ENCODE results near the gene STAT5A. TPM values are rescaled to one million over a fixed set of nuclear protein-coding genes. Genes with fewer than 3 reads are reported as not detected.
A peak's percentile ranks its signal among the peaks of the same experiment; 100 is the strongest.

STAT5A gene
- total and polyA plus RNA-seq, 9 of the 15 experiments (the other 6 are each of a cell fraction or from before 2014, with no cell fraction given), result 79.9 to 415 (median 196) TPM

DNA sequence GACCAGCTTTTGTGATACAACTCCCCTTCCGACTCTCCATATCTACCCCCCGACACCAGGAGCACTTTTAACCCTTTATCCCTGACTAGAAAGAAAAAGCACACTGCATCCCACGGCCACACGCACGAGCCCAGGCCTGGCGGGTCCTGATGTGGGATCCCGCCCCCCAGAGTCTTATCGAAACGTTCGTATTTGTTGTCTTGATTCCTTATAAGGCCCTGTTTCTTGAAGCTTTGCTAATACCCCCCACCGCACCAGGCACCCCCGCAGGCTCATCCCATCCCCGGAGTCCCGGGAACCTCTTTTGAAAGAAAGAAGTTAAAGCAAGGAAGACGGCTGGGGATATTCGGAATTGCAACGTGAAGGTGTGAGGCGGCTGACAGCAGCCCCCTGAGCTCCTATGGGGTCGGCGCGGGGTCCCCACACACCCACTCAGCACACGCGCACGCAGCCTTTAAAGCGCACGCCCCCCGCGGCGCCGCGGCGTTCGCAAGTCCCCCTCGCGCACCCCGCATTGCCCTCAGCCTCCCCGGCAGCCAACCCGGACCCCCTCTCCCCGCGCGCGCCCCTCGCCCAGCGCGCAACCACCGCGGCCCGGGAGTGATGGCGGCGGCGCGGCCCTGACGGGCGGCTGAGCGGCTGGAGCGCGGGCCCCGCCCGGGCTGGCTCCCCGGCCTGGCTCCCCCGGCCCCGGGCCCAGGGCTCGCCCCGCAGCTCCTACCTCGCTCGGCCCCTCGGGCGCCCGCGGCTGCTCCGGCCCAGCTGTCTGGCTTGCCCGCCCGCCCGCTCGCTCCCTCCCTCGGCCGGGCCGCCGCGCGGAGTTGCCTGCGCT is 12.6 kb upstream of the STAT5A start (continued):
- TF ChIP-seq, protein P1, sequence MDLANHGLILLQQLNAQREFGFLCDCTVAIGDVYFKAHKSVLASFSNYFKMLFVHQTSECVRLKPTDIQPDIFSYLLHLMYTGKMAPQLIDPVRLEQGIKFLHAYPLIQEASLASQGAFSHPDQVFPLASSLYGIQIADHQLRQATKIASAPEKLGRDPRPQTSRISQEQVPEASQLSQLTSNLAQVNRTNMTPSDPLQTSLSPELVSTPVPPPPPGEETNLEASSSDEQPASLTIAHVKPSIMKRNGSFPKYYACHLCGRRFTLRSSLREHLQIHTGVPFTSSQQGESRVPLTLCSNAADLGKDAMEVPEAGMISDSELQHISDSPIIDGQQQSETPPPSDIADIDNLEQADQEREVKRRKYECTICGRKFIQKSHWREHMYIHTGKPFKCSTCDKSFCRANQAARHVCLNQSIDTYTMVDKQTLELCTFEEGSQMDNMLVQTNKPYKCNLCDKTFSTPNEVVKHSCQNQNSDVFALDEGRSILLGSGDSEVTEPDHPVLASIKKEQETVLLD (IDR thresholded peaks at IDR 0.05), result peak; percentile 68; the same call in 1 of the 2 replicates
- peak; percentile 2 for TF ChIP-seq HMGN3 (IDR thresholded peaks at IDR 0.05; ENCODE audit: borderline replicate concordance, extremely low read depth, insufficient read length, low read depth, low read length)

DNA sequence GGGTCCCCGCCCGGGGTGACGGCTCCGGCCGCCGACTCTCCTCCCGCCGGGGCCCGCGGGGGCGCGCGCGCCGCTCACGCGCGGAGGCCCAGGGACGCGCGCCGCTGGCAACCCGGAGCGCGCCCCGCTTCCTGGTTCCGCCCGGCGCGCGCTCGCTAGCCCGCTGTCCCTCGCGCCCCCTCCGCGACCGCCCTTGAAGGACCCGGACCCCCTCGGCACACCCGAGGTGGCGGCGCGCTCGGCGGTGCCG is 12.0 kb upstream of the STAT5A start, which contains the start of gene STAT5B:
Gene STAT5B, minus strand, starts transcription at position 33 of the 250 bp plus-strand sequence. CDS start 44,264 bp downstream, outside the sequence.
- H3K4me2 ChIP-seq (ENCODE audit: insufficient read depth, low read length), result peak within 1 kb of the TSS; percentile 95
- H2AFZ ChIP-seq (ENCODE audit: low read depth, low read length), result peak within 1 kb of the TSS; percentile 41; the same call in 1 of the 2 replicates
- ATAC-seq, result peak; percentile 1
- no peaks in the 10 kb centered on the region for H3K27me3 ChIP-seq (ENCODE audit: control insufficient read depth in 2 of 2, insufficient read depth in 2 of 2, low read length in 2 of 2)
- H3K27ac ChIP-seq (ENCODE audit: extremely low read depth, low read depth, low read length), result peak within 1 kb of the TSS; percentile 93
- H3K9me1 ChIP-seq (ENCODE audit: control insufficient read depth, insufficient read depth, low read length), result no peaks in the 10 kb centered on the region
- peak within 1 kb of the TSS; percentile 81 for H3K4me3 ChIP-seq
- CTCF ChIA-PET (ENCODE audit: low intra/inter-chr PET ratio), result no interaction called here
- under 1% methylated on average over 26 of the region's 47 CpGs for WGBS (ENCODE audit: insufficient coverage, low coverage, missing lambda C conversion rate)
- intact Hi-C loops (cut with micrococcal nuclease), result no loop called here
- no peak for FAIRE-seq
- H3K9me3 ChIP-seq (replicated peaks; ENCODE audit: control insufficient read depth, insufficient read depth, low read depth, low read length), result no peaks in the 10 kb centered on the region
- no peaks in the 10 kb centered on the region for H4K20me1 ChIP-seq (replicated peaks; ENCODE audit: control insufficient read depth, insufficient read depth, low read length)
- peaks cover 76% of the 10 kb centered on the region for H3K79me2 ChIP-seq (ENCODE audit: control insufficient read depth, insufficient read depth, low read length)
- peak; percentile 84 to 92 (median 88) for DNase-seq (ENCODE audit: extremely low read depth in 1 of 4, low spot score in 3 of 4)
- POLR2A ChIA-PET, result interaction anchor here (0.8 to 2.5 kb wide), 6 partner anchors 9 to 112 kb away, joined by 3 to 11 read pairs (median 4); partner anchors contain the start of gene STAT3
- H3K9ac ChIP-seq (ENCODE audit: insufficient read depth in 1 of 2, low read depth in 2 of 2, low read length in 2 of 2), result peak within 1 kb of the TSS; percentile 92 to 95
- no TSS peak for BruUV-seq (replicated peaks)
- peaks cover 31% of the 10 kb centered on the region for H3K36me3 ChIP-seq (ENCODE audit: control insufficient read depth, insufficient read depth, low read length)
- peaks cover 11 to 23% of the 10 kb centered on the region in 2 experiments; a peak in 4 of 5 replicates for H3K4me1 ChIP-seq (replicated peaks in 1 of 2; ENCODE audit: control insufficient read depth in 2 of 2, insufficient read depth in 2 of 2, low read length in 2 of 2)
- in situ Hi-C loops (cut with MboI), result no loop called here
- TF ChIP-seq, protein P2, sequence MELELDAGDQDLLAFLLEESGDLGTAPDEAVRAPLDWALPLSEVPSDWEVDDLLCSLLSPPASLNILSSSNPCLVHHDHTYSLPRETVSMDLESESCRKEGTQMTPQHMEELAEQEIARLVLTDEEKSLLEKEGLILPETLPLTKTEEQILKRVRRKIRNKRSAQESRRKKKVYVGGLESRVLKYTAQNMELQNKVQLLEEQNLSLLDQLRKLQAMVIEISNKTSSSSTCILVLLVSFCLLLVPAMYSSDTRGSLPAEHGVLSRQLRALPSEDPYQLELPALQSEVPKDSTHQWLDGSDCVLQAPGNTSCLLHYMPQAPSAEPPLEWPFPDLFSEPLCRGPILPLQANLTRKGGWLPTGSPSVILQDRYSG (tag; conservative IDR thresholded peaks at IDR 0.05; ENCODE audit: low read depth), result no peak
- no peak for TF ChIP-seq KDM5B (IDR thresholded peaks at IDR 0.05; ENCODE audit: insufficient replicate concordance, low read depth, low read length)
- TF ChIP-seq CEBPB (tag; IDR thresholded peaks at IDR 0.05), result no peak
- TF ChIP-seq HSF4 (CRISPR knock-in tag; IDR thresholded peaks at IDR 0.05; ENCODE audit: borderline replicate concordance), result no peak
- TF ChIP-seq TEAD4 (IDR thresholded peaks at IDR 0.05; ENCODE audit: low read length), result no peak
- no peak for TF ChIP-seq TEAD4 (CRISPR knock-in tag; IDR thresholded peaks at IDR 0.05; ENCODE audit: borderline replicate concordance)
- TF ChIP-seq FOXJ2 (tag; IDR thresholded peaks at IDR 0.05), result no peak
- TF ChIP-seq, protein P3, sequence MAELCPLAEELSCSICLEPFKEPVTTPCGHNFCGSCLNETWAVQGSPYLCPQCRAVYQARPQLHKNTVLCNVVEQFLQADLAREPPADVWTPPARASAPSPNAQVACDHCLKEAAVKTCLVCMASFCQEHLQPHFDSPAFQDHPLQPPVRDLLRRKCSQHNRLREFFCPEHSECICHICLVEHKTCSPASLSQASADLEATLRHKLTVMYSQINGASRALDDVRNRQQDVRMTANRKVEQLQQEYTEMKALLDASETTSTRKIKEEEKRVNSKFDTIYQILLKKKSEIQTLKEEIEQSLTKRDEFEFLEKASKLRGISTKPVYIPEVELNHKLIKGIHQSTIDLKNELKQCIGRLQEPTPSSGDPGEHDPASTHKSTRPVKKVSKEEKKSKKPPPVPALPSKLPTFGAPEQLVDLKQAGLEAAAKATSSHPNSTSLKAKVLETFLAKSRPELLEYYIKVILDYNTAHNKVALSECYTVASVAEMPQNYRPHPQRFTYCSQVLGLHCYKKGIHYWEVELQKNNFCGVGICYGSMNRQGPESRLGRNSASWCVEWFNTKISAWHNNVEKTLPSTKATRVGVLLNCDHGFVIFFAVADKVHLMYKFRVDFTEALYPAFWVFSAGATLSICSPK (IDR thresholded peaks at IDR 0.05; ENCODE audit: borderline replicate concordance), result no peak
- TF ChIP-seq KLF10 (CRISPR knock-in tag; IDR thresholded peaks at IDR 0.05), result no peak
- peak; percentile 75; the same call in 1 of the 2 replicates for TF ChIP-seq GATAD2B (IDR thresholded peaks at IDR 0.05; ENCODE audit: borderline replicate concordance)

All from K562 (cell line).